ENCODE measurements around the gene ATP5IF1.

Gene ATP5IF1

GRCh38 chr1:28208818-28209441 is 27.0 kb upstream of the ATP5IF1 start:
- H3K14ac ChIP-seq (ENCODE audit: low read length in 2 of 2) = no peak overlapping the region
- peaks cover 39 to 88% of the 10 kb centered on the region in 2 experiments for H3K36me3 ChIP-seq (ENCODE audit: control insufficient read depth in 1 of 2, insufficient read depth in 2 of 2, low read depth in 1 of 2, low read length in 2 of 2)
- no peak overlapping the region for H3K18ac ChIP-seq (ENCODE audit: low read depth in 1 of 2, low read length in 2 of 2)
- peaks cover 14% of the 10 kb centered on the region for H3K79me1 ChIP-seq (replicated peaks; ENCODE audit: low read length, poor library complexity, severe bottlenecking)
- H3K4ac ChIP-seq (ENCODE audit: low read depth in 1 of 2, low read length in 2 of 2) = no peak overlapping the region
- no peak overlapping the region for H3K23ac ChIP-seq (ENCODE audit: low read length in 2 of 2)
- H2BK5ac ChIP-seq (ENCODE audit: low read depth, low read length, poor library complexity, severe bottlenecking) = no peak overlapping the region
- no peak overlapping the region for H3K4me2 ChIP-seq (ENCODE audit: low read length, poor library complexity, severe bottlenecking)
- no peaks in the 10 kb centered on the region for H3K9me3 ChIP-seq (ENCODE audit: control insufficient read depth, low read length)
- no peak overlapping the region for H3K9ac ChIP-seq (ENCODE audit: low read length)
- 66% methylated on average over 4 of the region's 4 CpGs for WGBS
- no peak overlapping the region for H4K91ac ChIP-seq (ENCODE audit: low read length)
- no peak overlapping the region for H3K4me3 ChIP-seq (ENCODE audit: insufficient read depth in 1 of 2, low read depth in 1 of 2, low read length in 2 of 2)
- H2BK12ac ChIP-seq (ENCODE audit: low read length in 2 of 2) = no peak overlapping the region
- no peaks in the 10 kb centered on the region for H3K27me3 ChIP-seq (ENCODE audit: control insufficient read depth in 1 of 2, insufficient read depth in 1 of 2, low read length in 2 of 2)
- no peak overlapping the region for H2BK120ac ChIP-seq (ENCODE audit: low read depth, low read length)
- peaks cover 1% of the 10 kb centered on the region for H3K4me1 ChIP-seq (ENCODE audit: control insufficient read depth, insufficient read depth, low read depth, low read length)
- DNase-seq = peak; percentile 78
- no peak overlapping the region for H2AFZ ChIP-seq (ENCODE audit: low read depth, low read length)
- H3K27ac ChIP-seq (ENCODE audit: low read length, poor library complexity, severe bottlenecking) = no peak overlapping the region
- no peak overlapping the region for H4K8ac ChIP-seq (ENCODE audit: low read length)
- H2AK5ac ChIP-seq (ENCODE audit: low read length, severe bottlenecking) = no peak overlapping the region
- no peak overlapping the region for H2BK15ac ChIP-seq (ENCODE audit: low read depth, poor library complexity, severe bottlenecking)

GRCh38 chr1:28209700-28210099 is 26.2 kb upstream of the ATP5IF1 start:
- Histone ChIP-seq H2AFZ (ENCODE audit: low read depth, low read length) (no peak overlapping the region), H3K27ac (ENCODE audit: low read length, poor library complexity, severe bottlenecking) (no peak overlapping the region), H3K4ac (ENCODE audit: low read depth in 1 of 2, low read length in 2 of 2) (no peak overlapping the region), H3K4me2 (ENCODE audit: low read length, poor library complexity, severe bottlenecking) (no peak overlapping the region), H3K27me3 (ENCODE audit: control insufficient read depth in 1 of 2, insufficient read depth in 1 of 2, low read length in 2 of 2) (no peaks in the 10 kb centered on the region), H2BK15ac (ENCODE audit: low read depth, poor library complexity, severe bottlenecking) (no peak overlapping the region), H2BK120ac (ENCODE audit: low read depth, low read length) (no peak overlapping the region), H3K14ac (ENCODE audit: low read length in 2 of 2) (no peak overlapping the region), H3K36me3 (ENCODE audit: control insufficient read depth in 1 of 2, insufficient read depth in 2 of 2, low read depth in 1 of 2, low read length in 2 of 2) (peaks cover 36 to 88% of the 10 kb centered on the region in 2 experiments), H4K91ac (ENCODE audit: low read length) (no peak overlapping the region), H2BK12ac (ENCODE audit: low read length in 2 of 2) (no peak overlapping the region), H3K9me3 (ENCODE audit: control insufficient read depth, low read length) (no peaks in the 10 kb centered on the region), H3K18ac (ENCODE audit: low read depth in 1 of 2, low read length in 2 of 2) (no peak overlapping the region), H3K23ac (ENCODE audit: low read length in 2 of 2) (no peak overlapping the region), H2AK5ac (ENCODE audit: low read length, severe bottlenecking) (no peak overlapping the region), H3K79me1 (replicated peaks; ENCODE audit: low read length, poor library complexity, severe bottlenecking) (peaks cover 17% of the 10 kb centered on the region), H3K4me3 (ENCODE audit: insufficient read depth in 1 of 2, low read depth in 1 of 2, low read length in 2 of 2) (no peak overlapping the region), H4K8ac (ENCODE audit: low read length) (no peak overlapping the region), H3K9ac (ENCODE audit: low read length) (no peak overlapping the region), H2BK5ac (ENCODE audit: low read depth, low read length, poor library complexity, severe bottlenecking) (no peak overlapping the region), H3K4me1 (ENCODE audit: control insufficient read depth, insufficient read depth, low read depth, low read length) (peaks cover 1% of the 10 kb centered on the region)
- 78% methylated on average over 1 of the region's 1 CpG for WGBS
- DNase-seq = no peak

- Histone ChIP-seq H2AK5ac (ENCODE audit: low read length, severe bottlenecking) (no peak overlapping the region), H2BK12ac (ENCODE audit: low read length in 2 of 2) (no peak overlapping the region), H2BK120ac (ENCODE audit: low read depth, low read length) (no peak overlapping the region), H3K18ac (ENCODE audit: low read depth in 1 of 2, low read length in 2 of 2) (no peak overlapping the region), H3K9ac (ENCODE audit: low read length) (peak overlapping the region; percentile 44), H3K23ac (ENCODE audit: low read length in 2 of 2) (no peak overlapping the region), H3K14ac (ENCODE audit: low read length in 2 of 2) (no peak overlapping the region), H4K91ac (ENCODE audit: low read length) (no peak overlapping the region), H3K27ac (ENCODE audit: low read length, poor library complexity, severe bottlenecking) (no peak overlapping the region), H3K9me3 (ENCODE audit: control insufficient read depth, low read length) (no peaks in the 10 kb centered on the region), H3K4me3 (ENCODE audit: insufficient read depth in 1 of 2, low read depth in 1 of 2, low read length in 2 of 2) (no peak overlapping the region), H3K4me1 (ENCODE audit: control insufficient read depth, insufficient read depth, low read depth, low read length) (peaks cover 1% of the 10 kb centered on the region), H2BK5ac (ENCODE audit: low read depth, low read length, poor library complexity, severe bottlenecking) (no peak overlapping the region), H4K8ac (ENCODE audit: low read length) (no peak overlapping the region), H3K4ac (ENCODE audit: low read depth in 1 of 2, low read length in 2 of 2) (no peak overlapping the region), H2AFZ (ENCODE audit: low read depth, low read length) (no peak overlapping the region), H2BK15ac (ENCODE audit: low read depth, poor library complexity, severe bottlenecking) (no peak overlapping the region), H3K4me2 (ENCODE audit: low read length, poor library complexity, severe bottlenecking) (no peak overlapping the region), H3K36me3 (ENCODE audit: control insufficient read depth in 1 of 2, insufficient read depth in 2 of 2, low read depth in 1 of 2, low read length in 2 of 2) (peaks cover 18 to 76% of the 10 kb centered on the region in 2 experiments), H3K79me1 (replicated peaks; ENCODE audit: low read length, poor library complexity, severe bottlenecking) (peaks cover 17% of the 10 kb centered on the region), H3K27me3 (ENCODE audit: control insufficient read depth in 1 of 2, insufficient read depth in 1 of 2, low read length in 2 of 2) (no peaks in the 10 kb centered on the region)
- WGBS = 0% methylated on average over 1 of the region's 2 CpGs
- no peak for DNase-seq
Measured at GRCh38 chr1:28213315-28213714, 22.6 kb upstream of the ATP5IF1 start.

- H3K79me1 ChIP-seq (replicated peaks; ENCODE audit: low read length, poor library complexity, severe bottlenecking) = peaks cover 9% of the 10 kb centered on the region
- H2BK120ac ChIP-seq (ENCODE audit: low read depth, low read length) = no peak overlapping the region
- no peak overlapping the region for H2AK5ac ChIP-seq (ENCODE audit: low read length, severe bottlenecking)
- H4K8ac ChIP-seq (ENCODE audit: low read length) = no peak overlapping the region
- no peak overlapping the region for H3K14ac ChIP-seq (ENCODE audit: low read length in 2 of 2)
- no peak overlapping the region for H2BK15ac ChIP-seq (ENCODE audit: low read depth, poor library complexity, severe bottlenecking)
- H3K23ac ChIP-seq (ENCODE audit: low read length in 2 of 2) = no peak overlapping the region
- no peak overlapping the region for H3K9ac ChIP-seq (ENCODE audit: low read length)
- no peak overlapping the region for H4K91ac ChIP-seq (ENCODE audit: low read length)
- no peak overlapping the region for H2AFZ ChIP-seq (ENCODE audit: low read depth, low read length)
- H3K36me3 ChIP-seq (ENCODE audit: control insufficient read depth in 1 of 2, insufficient read depth in 2 of 2, low read depth in 1 of 2, low read length in 2 of 2) = peaks cover 19 to 59% of the 10 kb centered on the region in 2 experiments
- no peak overlapping the region for H2BK5ac ChIP-seq (ENCODE audit: low read depth, low read length, poor library complexity, severe bottlenecking)
- no peak overlapping the region for H3K18ac ChIP-seq (ENCODE audit: low read depth in 1 of 2, low read length in 2 of 2)
- H3K4me1 ChIP-seq (ENCODE audit: control insufficient read depth, insufficient read depth, low read depth, low read length) = peaks cover 14% of the 10 kb centered on the region
- H3K4ac ChIP-seq (ENCODE audit: low read depth in 1 of 2, low read length in 2 of 2) = no peak overlapping the region
- DNase-seq = no peak
- H3K9me3 ChIP-seq (ENCODE audit: control insufficient read depth, low read length) = no peaks in the 10 kb centered on the region
- no peak overlapping the region for H3K4me3 ChIP-seq (ENCODE audit: insufficient read depth in 1 of 2, low read depth in 1 of 2, low read length in 2 of 2)
- H3K27ac ChIP-seq (ENCODE audit: low read length, poor library complexity, severe bottlenecking) = no peak overlapping the region
- no peak overlapping the region for H2BK12ac ChIP-seq (ENCODE audit: low read length in 2 of 2)
- H3K4me2 ChIP-seq (ENCODE audit: low read length, poor library complexity, severe bottlenecking) = no peak overlapping the region
- H3K27me3 ChIP-seq (ENCODE audit: control insufficient read depth in 1 of 2, insufficient read depth in 1 of 2, low read length in 2 of 2) = no peaks in the 10 kb centered on the region
Measured at GRCh38 chr1:28229089-28229488, 6.8 kb upstream of the ATP5IF1 start.

Data from mesenchymal stem cell (in vitro differentiated cells and primary cell).